Ascending aorta (tissue), 2 donors: Measurements from ENCODE around the gene GORASP2. TPM values are rescaled to one million over a fixed set of nuclear protein-coding genes. Genes with fewer than 3 reads are reported as not detected.

ENCODE experiments used
- DNase-seq, 2 donors: peaks; one replicate each; pipeline ENCODE4 v3.0.0-alpha.2; 2019; ENCODE audit warnings: low spot score in 2 of 2
- H3K27ac ChIP-seq, 2 donors: fragments of 200-600 bp; sonication (generic); one replicate each; pipeline ENCODE4 v1.5.1; 2016 to 2017; ENCODE audit warnings: mild to moderate bottlenecking in 1 of 2
- H3K27me3 ChIP-seq: fragments of 200-600 bp; sonication (generic); one replicate; pipeline ENCODE4 v1.5.1; 2017
- H3K36me3 ChIP-seq, 2 donors: fragments of 200-600 bp; sonication (generic); one replicate each; pipeline ENCODE4 v1.5.1; 2016
- H3K4me1 ChIP-seq, 2 donors: fragments of 200-600 bp; sonication (generic); one replicate each; pipeline ENCODE4 v1.5.1; 2016 to 2017; ENCODE audit warnings: mild to moderate bottlenecking in 1 of 2
- H3K4me3 ChIP-seq, 2 donors: fragments of 200-600 bp; sonication (generic); one replicate each; pipeline ENCODE4 v1.5.1; 2016 to 2017; ENCODE audit warnings: mild to moderate bottlenecking in 1 of 2
- H3K9me3 ChIP-seq, 2 donors: fragments of 200-600 bp; sonication (generic); one replicate each; pipeline ENCODE4 v1.5.1; 2016
- intact Hi-C: fragments of 100-400 bp; cut with DNase I; formaldehyde crosslinking; loops from one replicate; pipeline ENCODE4 v1.15.1; 2023
- total RNA-seq: library from RNA; depleted of rRNA; stranded (reverse); fragments of >200 nt; gene quantifications from one replicate; pipeline ENCODE4 v1.1.0, GENCODE V29; 2016
- TF ChIP-seq, protein P1 (sequence below), 3 experiments: fragments of 200-600 bp in 2 of 3; fragments of 450-650 bp in 1 of 3; sonication (generic) in 2 of 3; IDR thresholded peaks; one replicate each; pipeline ENCODE4 v1.5.1; 2016 to 2019; ENCODE audit warnings: antibody characterized with exemption in 3 of 3, mild to moderate bottlenecking in 1 of 3, moderate library complexity in 1 of 3

The GORASP2 gene
- total RNA-seq, 1 donor from 2014 or later: 21.5 TPM

DNA sequence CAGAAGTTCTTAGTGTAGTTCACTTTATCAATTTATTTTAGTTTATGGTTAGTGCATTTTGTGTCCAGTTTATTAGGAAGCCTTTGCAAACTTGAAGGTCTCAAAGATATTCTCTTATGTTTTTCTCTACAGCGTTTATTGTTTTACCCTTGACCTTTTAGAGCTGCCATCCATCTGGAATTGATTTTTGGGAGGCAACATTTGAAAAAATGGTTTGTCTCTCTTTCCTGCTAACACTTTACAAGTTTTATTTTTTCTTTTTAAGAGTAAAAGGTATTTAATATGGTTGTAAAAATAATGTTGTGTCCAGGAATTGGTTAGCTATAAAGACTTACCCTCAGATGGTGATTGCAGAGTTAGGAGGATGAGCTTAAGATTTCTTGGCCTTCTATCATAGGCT is 14.0 kb downstream of the GORASP2 start:
- TF ChIP-seq, protein P1, sequence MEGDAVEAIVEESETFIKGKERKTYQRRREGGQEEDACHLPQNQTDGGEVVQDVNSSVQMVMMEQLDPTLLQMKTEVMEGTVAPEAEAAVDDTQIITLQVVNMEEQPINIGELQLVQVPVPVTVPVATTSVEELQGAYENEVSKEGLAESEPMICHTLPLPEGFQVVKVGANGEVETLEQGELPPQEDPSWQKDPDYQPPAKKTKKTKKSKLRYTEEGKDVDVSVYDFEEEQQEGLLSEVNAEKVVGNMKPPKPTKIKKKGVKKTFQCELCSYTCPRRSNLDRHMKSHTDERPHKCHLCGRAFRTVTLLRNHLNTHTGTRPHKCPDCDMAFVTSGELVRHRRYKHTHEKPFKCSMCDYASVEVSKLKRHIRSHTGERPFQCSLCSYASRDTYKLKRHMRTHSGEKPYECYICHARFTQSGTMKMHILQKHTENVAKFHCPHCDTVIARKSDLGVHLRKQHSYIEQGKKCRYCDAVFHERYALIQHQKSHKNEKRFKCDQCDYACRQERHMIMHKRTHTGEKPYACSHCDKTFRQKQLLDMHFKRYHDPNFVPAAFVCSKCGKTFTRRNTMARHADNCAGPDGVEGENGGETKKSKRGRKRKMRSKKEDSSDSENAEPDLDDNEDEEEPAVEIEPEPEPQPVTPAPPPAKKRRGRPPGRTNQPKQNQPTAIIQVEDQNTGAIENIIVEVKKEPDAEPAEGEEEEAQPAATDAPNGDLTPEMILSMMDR (IDR thresholded peaks at IDR 0.05): no peak
- no peak overlapping the region for H3K27ac ChIP-seq
- peaks cover 0 to under 1% of the 10 kb centered on the region in 2 donors for H3K36me3 ChIP-seq
- no peaks in the 10 kb centered on the region for H3K9me3 ChIP-seq
- peaks cover 0 to 2% of the 10 kb centered on the region in 2 donors for H3K4me1 ChIP-seq
- intact Hi-C loops: no loop called here
- H3K4me3 ChIP-seq: no peak overlapping the region
- DNase-seq: no peak
- H3K27me3 ChIP-seq: no peaks in the 10 kb centered on the region

DNA sequence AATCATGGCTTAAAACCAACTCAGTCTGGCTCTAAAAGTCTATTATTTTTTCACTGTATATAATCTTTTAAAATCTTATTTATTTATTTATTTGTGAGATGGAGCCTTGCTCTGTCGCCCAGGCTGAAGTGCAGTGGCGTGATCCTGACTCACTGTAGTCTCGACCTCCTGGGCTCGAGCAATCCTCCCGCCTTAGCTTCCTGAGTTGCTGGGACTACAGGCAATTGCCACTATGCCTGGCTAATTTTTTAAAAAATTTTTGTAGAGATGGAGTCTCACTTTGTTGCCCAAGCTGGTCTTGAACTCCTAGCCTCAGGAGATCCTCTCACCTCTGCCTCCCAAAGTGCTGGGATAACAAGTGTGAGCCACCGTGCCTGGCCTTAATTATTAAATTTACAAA is 14.5 kb downstream of the GORASP2 start:
- Histone ChIP-seq H3K9me3 (no peaks in the 10 kb centered on the region), H3K36me3 (no peaks in the 10 kb centered on the region), H3K27ac (no peak overlapping the region), H3K27me3 (no peaks in the 10 kb centered on the region), H3K4me1 (peaks cover 0 to 2% of the 10 kb centered on the region in 2 donors), H3K4me3 (no peak overlapping the region)
- DNase-seq: no peak
- intact Hi-C loops: no loop called here
- TF ChIP-seq, protein P1 (IDR thresholded peaks at IDR 0.05): no peak

DNA sequence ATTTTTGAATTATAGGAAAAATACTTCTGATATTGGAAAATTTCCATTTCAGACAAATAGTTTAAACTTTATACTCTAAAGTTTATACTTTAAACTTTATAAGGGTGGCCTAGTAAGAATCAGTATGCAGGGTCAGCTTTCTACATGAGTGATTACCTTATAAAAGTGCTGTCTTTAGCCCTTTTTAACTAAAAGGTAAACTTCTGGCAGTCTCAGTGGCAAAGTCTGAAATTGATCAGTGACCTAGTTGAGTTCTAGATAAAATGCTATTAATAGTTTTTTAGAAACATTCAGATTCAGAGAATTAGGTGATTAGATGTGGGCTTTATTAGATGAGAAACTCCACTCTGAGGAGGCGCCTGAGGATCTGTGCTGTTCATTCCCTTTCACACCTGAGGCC is 15.5 kb downstream of the GORASP2 start:
- Histone ChIP-seq H3K36me3 (peaks cover 3 to 6% of the 10 kb centered on the region in 2 donors), H3K27me3 (no peaks in the 10 kb centered on the region), H3K27ac (no peak overlapping the region), H3K4me3 (no peak overlapping the region), H3K4me1 (peaks cover 0 to 2% of the 10 kb centered on the region in 2 donors), H3K9me3 (no peaks in the 10 kb centered on the region)
- TF ChIP-seq, protein P1 (IDR thresholded peaks at IDR 0.05): no peak
- DNase-seq: no peak
- intact Hi-C loops: no loop called here

DNA sequence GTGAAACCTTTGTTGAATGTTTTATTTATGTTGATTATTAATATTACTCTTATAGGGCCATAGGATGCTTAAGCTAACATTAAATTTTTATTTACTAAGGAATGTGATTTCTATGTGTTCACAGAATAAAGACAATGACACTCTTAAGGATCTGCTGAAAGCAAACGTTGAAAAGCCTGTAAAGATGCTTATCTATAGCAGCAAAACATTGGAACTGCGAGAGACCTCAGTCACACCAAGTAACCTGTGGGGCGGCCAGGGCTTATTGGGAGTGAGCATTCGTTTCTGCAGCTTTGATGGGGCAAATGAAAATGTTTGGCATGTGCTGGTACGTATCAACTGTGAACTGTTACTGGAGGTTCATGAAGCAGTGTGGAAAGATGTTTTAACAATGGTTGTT is 20.4 kb downstream of the GORASP2 start:
- TF ChIP-seq, protein P1 (IDR thresholded peaks at IDR 0.05): no peak
- peaks cover 46 to 53% of the 10 kb centered on the region in 2 donors for H3K36me3 ChIP-seq

DNA sequence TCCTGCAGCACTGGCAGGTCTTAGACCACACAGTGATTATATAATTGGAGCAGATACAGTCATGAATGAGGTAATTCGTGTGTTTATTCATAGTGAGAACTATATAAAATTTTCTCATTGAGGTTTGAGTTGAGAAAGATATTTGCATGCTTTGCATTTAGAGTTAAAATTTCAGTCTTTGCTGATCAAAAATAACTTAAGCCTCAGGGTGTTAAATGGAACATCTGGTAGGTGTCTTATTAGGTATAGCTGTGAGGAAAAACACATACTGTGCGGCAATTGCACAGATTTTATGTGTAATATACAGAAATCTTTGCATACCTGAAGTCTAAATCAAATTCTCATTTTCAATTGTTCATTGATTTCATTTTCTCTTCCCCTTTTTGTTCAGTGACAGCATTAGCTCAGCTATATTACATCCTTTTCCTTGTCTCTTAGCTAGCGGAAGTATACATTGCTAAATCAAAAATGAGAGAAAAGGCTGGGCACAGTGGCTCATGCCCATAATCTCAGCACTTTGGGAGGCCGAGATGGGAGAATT is 21.2 kb downstream of the GORASP2 start:
- H3K36me3 ChIP-seq: peaks cover 53 to 62% of the 10 kb centered on the region in 2 donors
- H3K27ac ChIP-seq: no peak overlapping the region
- H3K27me3 ChIP-seq: no peaks in the 10 kb centered on the region
- TF ChIP-seq, protein P1 (IDR thresholded peaks at IDR 0.05): no peak
- no peak for DNase-seq
- intact Hi-C loops: no loop called here
- no peaks in the 10 kb centered on the region for H3K4me1 ChIP-seq
- H3K4me3 ChIP-seq: no peak overlapping the region
- no peaks in the 10 kb centered on the region for H3K9me3 ChIP-seq

More for the DNA sequence above, 20.4 kb downstream of the GORASP2 start:
- DNase-seq: no peak
- Histone ChIP-seq H3K27me3 (no peaks in the 10 kb centered on the region), H3K9me3 (no peaks in the 10 kb centered on the region), H3K4me3 (no peak overlapping the region), H3K27ac (no peak overlapping the region), H3K4me1 (no peaks in the 10 kb centered on the region)
- intact Hi-C loops: no loop called here

DNA sequence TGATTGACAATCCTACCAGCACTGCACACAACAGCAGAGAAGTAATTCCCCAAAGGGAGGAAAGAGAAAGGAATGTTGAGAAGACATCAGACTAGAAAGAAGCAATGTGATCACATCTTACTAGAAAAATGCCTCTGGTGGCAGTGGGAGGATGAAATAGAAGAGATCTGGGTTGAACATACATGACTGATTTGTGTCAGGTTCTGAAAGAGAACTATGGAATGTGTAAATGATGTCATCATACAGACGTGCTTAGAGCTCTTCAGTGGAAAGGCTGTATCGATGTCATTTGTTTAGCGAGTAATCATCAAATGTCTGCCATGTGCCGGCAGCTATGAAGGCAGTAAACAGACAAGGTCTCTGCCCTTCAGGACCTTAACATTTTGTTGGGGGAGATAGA is 24.9 kb downstream of the GORASP2 start:
- Histone ChIP-seq H3K27ac (no peak overlapping the region), H3K36me3 (peaks cover 72 to 97% of the 10 kb centered on the region in 2 donors), H3K27me3 (no peaks in the 10 kb centered on the region), H3K9me3 (no peaks in the 10 kb centered on the region), H3K4me1 (no peaks in the 10 kb centered on the region), H3K4me3 (no peak overlapping the region)
- TF ChIP-seq, protein P1 (IDR thresholded peaks at IDR 0.05): no peak
- intact Hi-C loops: no loop called here
- DNase-seq: no peak
